Transverse colon (tissue), 4 donors: Measurements from ENCODE around the gene FAM234A.

Source experiments
- CTCF ChIP-seq, 5 experiments: fragments of 200-600 bp in 3 of 5; fragments of 450-650 bp in 2 of 5; sonication (generic) in 3 of 5; IDR thresholded peaks; 1 replicate in 2 of 5; 2 replicates in 3 of 5; pipeline ENCODE4 v1.5.1; 2016 to 2017; ENCODE audit warnings: antibody characterized with exemption in 5 of 5, inconsistent platforms in 3 of 5, mild to moderate bottlenecking in 2 of 5, moderate library complexity in 1 of 5
- POLR2AphosphoS5 ChIP-seq, 3 donors: sonication (generic); formaldehyde crosslinking; IDR thresholded peaks; one replicate each; pipeline ENCODE4 v1.6.1; 2016; ENCODE audit warnings: antibody characterized with exemption in 3 of 3

GRCh38 chr16:270381-271255 lies 36.0 kb downstream of the FAM234A start:
- TF ChIP-seq CTCF (IDR thresholded peaks at IDR 0.05) = no peak
- no peak for TF ChIP-seq POLR2AphosphoS5 (IDR thresholded peaks at IDR 0.05)
